Activated naive CD4-positive, alpha-beta T cell (primary cell): ENCODE data around the gene CCDC171.
"Not testable (repeated sequence)": the region's sequence is repeated elsewhere in the genome, so short reads cannot be mapped to it uniquely, and the experiment has no call there.

Source experiments
- DNase-seq, 4 experiments: peaks; one replicate each; lab custom pipeline; 2025; lab: John Stamatoyannopoulos, UW

The CCDC171 gene

GRCh38 chr9:15763371-15763770 is 210.5 kb downstream of the CCDC171 start:
- no peak for DNase-seq

DNA sequence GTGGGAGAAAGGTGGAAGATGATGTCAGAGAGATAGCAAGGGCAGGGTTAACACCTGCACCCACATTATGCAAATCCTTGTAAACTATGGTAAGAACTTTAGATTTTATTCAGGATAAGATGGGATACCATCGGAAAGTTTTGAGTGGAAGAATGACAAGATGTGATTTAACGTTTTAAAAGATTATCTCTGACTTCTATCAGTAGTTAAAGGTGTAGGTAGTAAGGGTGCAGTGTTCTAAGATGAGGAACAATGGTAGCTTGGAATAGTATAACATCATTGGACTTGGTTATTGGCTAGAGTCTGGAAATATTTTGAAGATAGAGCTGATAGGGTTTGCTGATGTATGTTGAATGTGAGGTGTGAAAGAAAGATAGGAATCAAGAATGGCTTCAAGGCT is 211.3 kb downstream of the CCDC171 start:
- DNase-seq: no peak

GRCh38 chr9:15769547-15769946 is 216.7 kb downstream of the CCDC171 start:
- DNase-seq: no peak

DNA sequence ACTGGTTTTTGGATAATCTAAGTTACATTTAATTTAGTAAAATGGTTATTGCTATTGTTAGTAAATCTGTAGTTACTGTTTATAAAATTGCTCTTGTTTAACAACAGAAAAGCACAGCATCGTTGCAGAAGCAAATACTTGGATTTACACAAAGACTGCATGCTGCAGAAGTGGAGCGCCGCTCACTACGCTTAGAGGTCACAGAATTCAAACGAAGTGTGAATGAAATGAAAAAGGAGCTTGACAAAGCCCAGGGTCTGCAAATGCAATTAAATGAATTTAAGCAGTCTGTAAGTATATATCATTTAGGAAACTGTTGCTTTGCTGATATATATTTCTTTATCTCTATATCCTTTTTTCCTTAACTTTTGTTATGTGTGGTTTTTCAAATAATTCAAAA is 226.0 kb downstream of the CCDC171 start:
- no peak for DNase-seq

- DNase-seq: no peak
These were observed 229.3 kb downstream of the CCDC171 start for GRCh38 chr9:15782106-15782505.

GRCh38 chr9:15785584-15785983 is 232.7 kb downstream of the CCDC171 start:
- no peak for DNase-seq

DNA sequence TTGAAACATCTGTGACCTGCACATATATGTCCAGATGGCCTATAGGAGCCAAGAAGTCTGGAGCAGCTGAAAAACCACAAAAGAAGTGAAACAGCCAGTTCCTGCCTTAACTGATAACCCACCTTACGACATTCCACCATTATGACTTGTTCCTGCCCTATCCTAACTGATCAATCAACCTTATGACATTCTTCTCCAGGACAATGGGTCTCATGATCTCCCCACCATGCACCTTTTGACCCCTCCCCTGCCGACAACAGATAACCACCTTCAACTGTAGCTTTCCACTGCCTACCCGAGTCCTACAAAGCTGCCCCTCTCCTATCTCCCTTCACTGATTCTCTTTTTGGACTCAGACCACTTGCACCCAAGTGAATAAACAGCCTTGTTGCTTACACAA is 233.8 kb downstream of the CCDC171 start:
- no peak for DNase-seq

GRCh38 chr9:15810219-15810899 is 257.5 kb downstream of the CCDC171 start:
- not testable (repeated sequence) for DNase-seq

- DNase-seq: no peak
These were observed 260.2 kb downstream of the CCDC171 start for GRCh38 chr9:15813076-15813475.

DNA sequence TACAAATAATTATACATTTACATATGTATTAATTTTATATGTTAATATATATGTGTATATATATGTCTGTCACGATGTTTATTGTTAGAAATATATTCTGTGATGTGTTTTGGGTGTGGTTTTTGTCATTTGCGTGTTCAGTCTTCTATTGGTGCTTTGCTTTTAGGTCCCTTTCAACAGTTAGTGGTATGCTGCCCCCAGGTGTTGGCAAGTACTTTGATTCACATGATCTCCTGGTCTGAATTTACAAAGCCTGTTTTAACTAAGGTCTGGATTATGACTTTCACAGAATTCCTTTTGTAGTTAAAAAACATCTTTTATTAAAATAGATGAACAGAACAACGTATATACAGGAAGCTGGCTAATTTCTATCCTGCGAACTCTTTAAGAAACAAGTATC is 271.5 kb downstream of the CCDC171 start:
- DNase-seq: no peak

DNA sequence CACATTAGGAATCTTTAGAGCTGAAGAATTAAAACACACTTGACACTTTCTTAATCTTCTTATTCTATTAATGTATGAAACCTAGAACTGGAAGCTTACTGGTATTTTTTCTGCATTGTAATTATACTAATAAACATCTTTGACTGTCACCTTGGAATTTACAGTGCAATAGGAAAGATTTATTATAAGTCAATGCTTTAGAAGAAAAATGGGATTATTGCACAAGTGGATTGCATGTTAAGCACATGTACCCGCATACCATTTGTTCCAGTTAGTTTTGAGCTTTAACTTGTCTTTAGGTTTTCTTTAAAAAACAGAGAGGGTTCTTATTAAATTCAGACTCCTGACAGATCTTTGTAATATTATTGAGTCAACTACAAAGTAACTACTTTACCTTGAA is 278.5 kb downstream of the CCDC171 start:
- DNase-seq: no peak

DNA sequence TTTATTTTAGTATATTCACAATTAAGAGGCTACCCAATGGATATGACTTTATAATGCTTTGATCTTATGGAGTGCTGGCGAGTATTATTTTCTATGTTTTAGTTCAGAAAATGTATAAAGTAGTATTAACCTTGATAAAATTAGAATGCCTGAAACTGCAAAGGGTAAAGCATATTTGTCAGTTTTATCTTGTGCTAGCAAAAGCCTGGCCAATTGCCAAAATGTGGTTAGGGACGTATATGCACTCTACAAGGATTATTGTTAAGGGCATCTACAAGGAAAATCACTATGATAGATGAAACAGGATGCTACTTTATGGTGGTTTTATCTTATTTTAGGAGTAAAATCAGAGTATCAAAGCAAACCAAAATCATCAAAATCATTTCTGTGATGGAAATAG is 281.7 kb downstream of the CCDC171 start:
- DNase-seq: no peak

GRCh38 chr9:15837079-15837679 is 284.3 kb downstream of the CCDC171 start:
- DNase-seq: no peak

DNA sequence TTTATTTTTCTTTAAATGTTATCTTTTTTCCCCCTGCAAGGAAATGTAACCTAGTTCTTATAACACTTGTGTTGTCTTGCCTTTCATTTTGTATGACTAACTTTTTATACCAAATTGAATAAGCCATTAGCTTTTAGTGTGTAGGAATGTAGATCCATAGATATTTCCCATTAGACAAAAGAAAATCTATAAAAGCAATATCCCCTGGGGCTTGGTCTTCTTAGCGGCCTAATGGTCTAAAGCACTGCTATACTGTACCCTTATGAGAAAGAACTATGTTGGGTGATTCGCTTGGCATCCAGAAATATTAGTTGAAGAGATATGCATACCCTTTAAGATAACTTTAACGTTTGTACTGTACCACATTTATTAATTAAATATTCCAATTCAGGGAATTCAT is 289.2 kb downstream of the CCDC171 start:
- DNase-seq: no peak

DNA sequence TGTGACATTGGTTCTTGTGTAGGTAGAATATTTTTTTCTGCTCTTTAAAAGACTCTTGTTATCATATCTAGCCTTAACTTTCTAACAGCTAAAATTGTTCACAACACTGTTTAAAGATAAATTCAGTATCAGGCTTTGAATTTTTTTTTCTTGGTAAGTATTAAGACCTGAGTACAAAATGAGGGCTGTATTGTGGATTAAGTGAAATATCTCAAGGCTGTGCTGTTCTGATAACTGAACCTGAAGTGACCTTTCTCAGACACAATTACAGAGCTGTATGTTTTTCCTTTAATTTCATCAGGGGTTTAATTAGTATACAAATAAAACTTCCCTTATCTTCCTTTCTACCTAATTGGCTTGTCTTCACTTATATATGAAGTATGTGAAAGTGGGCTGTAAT is 290.5 kb downstream of the CCDC171 start:
- no peak for DNase-seq

DNA sequence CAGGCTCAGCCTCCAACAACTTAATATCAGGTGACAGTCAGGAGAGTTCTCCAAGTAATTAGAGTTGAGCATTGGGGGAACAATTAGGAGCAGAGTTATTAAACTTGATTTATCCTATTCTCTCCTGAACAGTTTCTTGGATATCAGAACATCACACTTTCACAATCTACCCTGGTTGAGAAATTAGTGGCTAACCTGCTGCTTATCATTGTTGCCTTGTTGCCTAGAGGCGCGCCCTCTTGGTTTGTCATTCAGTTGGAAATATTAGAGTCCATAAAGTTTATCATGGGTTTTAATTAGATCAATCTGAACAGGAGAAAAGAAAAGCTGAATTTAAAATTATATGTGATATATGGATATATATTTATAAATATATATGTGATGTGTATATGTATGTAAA is 291.1 kb downstream of the CCDC171 start:
- DNase-seq: no peak

DNA sequence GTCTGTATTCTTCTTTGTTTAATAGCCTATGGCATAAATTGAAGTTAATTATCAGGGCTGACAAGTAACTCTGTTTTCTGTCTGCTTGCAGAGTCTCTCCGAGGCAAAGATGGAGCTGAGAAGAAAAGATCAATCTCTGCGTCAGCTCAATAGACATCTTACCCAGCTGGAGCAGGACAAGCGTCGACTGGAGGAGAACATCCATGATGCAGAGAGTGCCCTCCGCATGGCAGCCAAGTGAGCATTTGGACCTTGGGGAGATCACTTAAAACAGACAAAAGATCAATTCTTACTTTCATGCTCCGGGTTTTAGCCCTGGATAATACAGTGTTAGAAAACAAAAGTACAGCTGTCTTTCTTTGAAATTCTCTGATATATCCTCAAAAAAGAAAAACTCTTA is 293.8 kb downstream of the CCDC171 start:
- no peak for DNase-seq

DNA sequence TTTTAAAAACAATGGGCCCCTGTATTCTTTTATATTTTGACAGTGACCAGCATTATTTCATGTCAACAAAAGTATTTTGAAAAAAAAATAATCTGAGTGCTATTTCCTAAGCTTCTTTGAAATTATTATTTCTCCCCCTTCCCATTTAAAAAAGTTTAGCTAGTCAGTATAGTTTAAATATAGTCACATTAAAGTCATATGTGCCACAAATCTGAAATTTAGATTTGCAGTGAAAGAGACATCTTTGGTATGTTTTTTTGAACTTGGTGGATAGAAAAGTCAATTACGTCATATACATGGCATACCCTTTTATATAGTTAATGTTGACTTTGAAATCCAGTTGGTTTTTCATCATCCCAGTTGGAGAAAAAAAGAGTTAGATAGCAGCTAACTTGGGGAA is 297.0 kb downstream of the CCDC171 start:
- DNase-seq: no peak

DNA sequence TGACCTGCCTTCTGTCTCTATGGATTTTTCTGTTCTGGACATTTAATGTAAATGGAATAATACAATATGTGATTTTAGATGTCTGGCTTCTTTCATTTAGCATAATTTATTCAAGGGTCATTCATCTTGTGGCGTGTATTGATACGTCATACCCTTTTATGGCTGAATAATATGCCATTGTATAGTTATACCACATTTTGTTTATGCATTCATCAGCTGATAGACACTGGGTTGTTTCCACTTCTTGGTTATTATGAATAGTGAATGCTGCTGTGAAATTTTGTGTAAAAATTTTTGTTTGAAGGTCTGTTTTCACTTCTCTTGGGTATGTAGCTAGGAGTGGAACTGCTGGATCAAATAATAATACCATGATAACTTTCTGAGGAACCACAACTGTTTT is 298.9 kb downstream of the CCDC171 start:
- no peak for DNase-seq

DNA sequence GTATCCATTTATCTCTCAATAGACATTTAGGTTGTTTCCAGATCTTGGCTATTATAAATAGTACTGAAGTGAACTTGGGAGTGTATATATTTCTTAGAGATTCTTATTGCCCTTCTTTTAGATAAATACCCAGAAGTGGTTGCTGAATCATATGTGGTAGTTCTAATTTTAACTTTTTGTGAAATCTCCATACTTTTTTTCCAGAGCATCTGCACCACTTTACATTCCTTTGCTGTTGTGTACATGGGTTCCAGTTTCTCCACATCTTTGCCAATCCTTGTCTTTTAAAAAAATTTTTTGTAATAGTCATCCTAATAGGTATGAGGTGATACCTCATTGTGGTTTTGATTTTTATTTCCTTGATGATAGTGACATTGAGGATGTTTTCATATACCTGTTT is 303.7 kb downstream of the CCDC171 start:
- DNase-seq: no peak

GRCh38 chr9:15867334-15867733 is 314.5 kb downstream of the CCDC171 start:
- no peak for DNase-seq

- DNase-seq: no peak
These were observed 315.1 kb downstream of the CCDC171 start for GRCh38 chr9:15867988-15868387.

GRCh38 chr9:15873573-15874177 is 320.8 kb downstream of the CCDC171 start:
- no peak for DNase-seq

GRCh38 chr9:15882328-15882727 is 329.5 kb downstream of the CCDC171 start:
- DNase-seq: no peak
